Type B pancreatic cell (in vitro differentiated cells): ENCODE results near the gene ATP8B1. TPM values are rescaled to one million over a fixed set of nuclear protein-coding genes. Genes with fewer than 3 reads are reported as not detected.

ENCODE experiments used
- DNase-seq: peaks from one replicate; pipeline ENCODE4 v3.0.0; 2021; ENCODE audit warnings: mixed read lengths; ENCODE audit not compliant: unreplicated experiment; ENCODE audit errors: extremely low spot score
- H3K27ac Mint-ChIP-seq: 2 replicates; pipeline ENCODE4 v1.8.0; 2021; ENCODE audit warnings: mild to moderate bottlenecking, mixed read lengths
- H3K27me3 Mint-ChIP-seq: 2 replicates; pipeline ENCODE4 v1.8.0; 2021; ENCODE audit warnings: mixed read lengths
- H3K36me3 Mint-ChIP-seq: 2 replicates; pipeline ENCODE4 v1.8.0; 2021; ENCODE audit warnings: mixed read lengths
- H3K4me1 Mint-ChIP-seq: one replicate; pipeline ENCODE4 v1.8.0; 2021; ENCODE audit warnings: mixed read lengths; ENCODE audit not compliant: unreplicated experiment
- H3K4me3 Mint-ChIP-seq: 2 replicates; pipeline ENCODE4 v1.8.0; 2021; ENCODE audit warnings: mild to moderate bottlenecking, mixed read lengths
- H3K9me3 Mint-ChIP-seq: 2 replicates; pipeline ENCODE4 v1.8.0; 2021; ENCODE audit warnings: mixed read lengths
- total RNA-seq: library from RNA; stranded (reverse); gene quantifications from 2 replicates; pipeline ENCODE4 v1.2.1, GENCODE V29; 2021; ENCODE audit warnings: low replicate concordance
- TF ChIP-seq, protein P1 (sequence below): fragments of 200-600 bp; sonication (generic); conservative IDR thresholded peaks from 2 replicates; pipeline ENCODE4 v1.5.0; 2021; ENCODE audit warnings: antibody characterized with exemption, mild to moderate bottlenecking

Gene ATP8B1
- total RNA-seq, 1 donor from 2014 or later = 21.7 TPM

DNA sequence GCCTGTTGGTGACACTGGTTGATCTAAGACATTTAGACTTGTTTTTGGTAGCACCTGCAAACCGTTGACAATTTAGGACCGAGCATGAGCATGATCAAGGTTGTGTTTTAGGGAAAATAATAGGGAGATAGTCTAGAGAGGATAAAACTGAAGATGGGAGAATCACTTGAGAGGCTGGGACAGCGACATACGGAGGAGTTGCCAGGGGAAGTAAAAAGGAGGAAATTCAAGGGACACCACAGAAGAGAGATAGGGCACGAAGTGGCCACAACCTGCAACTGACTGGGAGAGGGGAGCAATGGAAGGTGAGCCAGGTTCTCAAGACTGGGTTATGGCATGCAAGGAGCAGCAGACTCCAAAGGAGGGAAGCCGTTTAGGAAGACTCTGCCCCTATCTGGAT is 1.4 kb upstream of the ATP8B1 start:
- no peaks in the 10 kb centered on the region for H3K9me3 Mint-ChIP-seq
- DNase-seq = no peak
- no peak overlapping the region for H3K27ac Mint-ChIP-seq
- peaks cover 4% of the 10 kb centered on the region for H3K36me3 Mint-ChIP-seq
- H3K27me3 Mint-ChIP-seq = peaks cover 57% of the 10 kb centered on the region
- TF ChIP-seq, protein P1, sequence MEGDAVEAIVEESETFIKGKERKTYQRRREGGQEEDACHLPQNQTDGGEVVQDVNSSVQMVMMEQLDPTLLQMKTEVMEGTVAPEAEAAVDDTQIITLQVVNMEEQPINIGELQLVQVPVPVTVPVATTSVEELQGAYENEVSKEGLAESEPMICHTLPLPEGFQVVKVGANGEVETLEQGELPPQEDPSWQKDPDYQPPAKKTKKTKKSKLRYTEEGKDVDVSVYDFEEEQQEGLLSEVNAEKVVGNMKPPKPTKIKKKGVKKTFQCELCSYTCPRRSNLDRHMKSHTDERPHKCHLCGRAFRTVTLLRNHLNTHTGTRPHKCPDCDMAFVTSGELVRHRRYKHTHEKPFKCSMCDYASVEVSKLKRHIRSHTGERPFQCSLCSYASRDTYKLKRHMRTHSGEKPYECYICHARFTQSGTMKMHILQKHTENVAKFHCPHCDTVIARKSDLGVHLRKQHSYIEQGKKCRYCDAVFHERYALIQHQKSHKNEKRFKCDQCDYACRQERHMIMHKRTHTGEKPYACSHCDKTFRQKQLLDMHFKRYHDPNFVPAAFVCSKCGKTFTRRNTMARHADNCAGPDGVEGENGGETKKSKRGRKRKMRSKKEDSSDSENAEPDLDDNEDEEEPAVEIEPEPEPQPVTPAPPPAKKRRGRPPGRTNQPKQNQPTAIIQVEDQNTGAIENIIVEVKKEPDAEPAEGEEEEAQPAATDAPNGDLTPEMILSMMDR = no peak
- no peaks in the 10 kb centered on the region for H3K4me1 Mint-ChIP-seq
- H3K4me3 Mint-ChIP-seq = peak overlapping the region; percentile 0

DNA sequence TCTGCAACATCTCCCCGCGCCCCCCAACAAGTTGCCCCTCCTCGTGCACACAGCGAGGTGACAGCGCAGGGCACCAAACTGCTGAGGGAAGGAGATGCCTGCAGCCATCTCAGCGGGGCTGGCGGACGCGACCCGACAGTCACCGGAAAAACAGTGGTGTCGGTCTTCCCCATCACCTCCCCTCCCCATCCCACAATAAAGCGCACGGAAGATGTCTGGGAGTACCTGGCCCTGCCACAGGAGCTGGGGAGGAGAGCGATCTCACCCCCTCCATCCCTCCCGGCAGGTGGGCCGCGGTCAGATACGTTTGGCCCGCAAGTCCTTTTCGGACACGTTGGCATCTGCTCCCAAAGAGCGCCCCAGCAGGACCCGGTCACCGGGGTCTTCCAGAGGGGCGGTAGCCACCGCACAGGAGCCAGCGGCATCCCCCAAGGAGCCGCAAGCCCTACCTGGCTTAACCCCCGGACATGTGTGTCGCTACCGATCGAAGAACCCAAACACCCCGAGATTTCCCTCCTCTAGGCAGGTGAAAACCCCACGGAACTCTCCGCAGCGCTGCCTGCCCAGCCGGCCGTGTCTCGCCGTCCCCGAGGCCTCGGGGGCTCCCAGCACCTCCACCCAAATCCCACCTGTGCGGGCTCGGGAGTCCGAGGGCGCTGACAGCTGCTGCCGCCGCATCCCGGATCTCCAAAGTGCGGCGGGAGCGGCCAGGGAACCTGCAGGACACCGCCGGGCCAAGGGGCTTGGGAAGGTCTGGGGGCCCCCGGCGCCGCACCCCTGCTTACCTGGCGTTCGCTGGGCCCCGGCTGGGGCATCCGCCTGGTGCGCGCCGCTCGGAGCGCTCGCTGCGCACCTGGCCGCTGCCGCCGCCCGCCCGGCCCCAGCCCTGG is 657 bp downstream of the ATP8B1 start:
- peak overlapping the region; percentile 91 for H3K4me3 Mint-ChIP-seq
- peaks cover 4% of the 10 kb centered on the region for H3K36me3 Mint-ChIP-seq
- H3K27ac Mint-ChIP-seq = peak overlapping the region; percentile 81
- no peak for DNase-seq
- no peaks in the 10 kb centered on the region for H3K4me1 Mint-ChIP-seq
- TF ChIP-seq, protein P1 = no peak
- no peaks in the 10 kb centered on the region for H3K9me3 Mint-ChIP-seq
- H3K27me3 Mint-ChIP-seq = peaks cover 55% of the 10 kb centered on the region

DNA sequence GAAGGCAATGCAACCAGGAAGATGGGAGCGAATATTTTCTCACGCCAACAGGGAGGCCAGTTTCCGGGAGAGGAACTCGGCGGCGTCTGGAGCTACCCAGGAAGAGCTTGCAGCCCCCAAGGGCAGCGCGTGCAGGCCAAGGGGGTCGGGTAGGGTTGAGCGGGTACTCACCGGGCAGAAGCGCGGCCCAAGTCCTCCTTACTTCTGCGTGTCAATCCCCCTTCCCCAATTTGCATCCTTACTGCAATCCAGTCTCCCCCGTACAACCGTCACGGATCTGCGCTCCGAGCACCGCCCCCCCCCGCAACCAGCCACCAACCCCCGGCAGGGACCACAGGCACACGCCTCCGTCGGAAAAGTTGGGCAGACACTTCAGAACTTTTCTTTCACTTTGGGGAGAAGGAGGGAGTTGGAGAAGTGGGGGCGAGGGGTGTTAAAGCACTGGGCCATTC is 1.3 kb downstream of the ATP8B1 start:
- DNase-seq = no peak
- peak overlapping the region; percentile 81 for H3K27ac Mint-ChIP-seq
- H3K4me1 Mint-ChIP-seq = peaks cover 5% of the 10 kb centered on the region
- TF ChIP-seq, protein P1 = no peak
- H3K4me3 Mint-ChIP-seq = peak overlapping the region; percentile 91
- H3K27me3 Mint-ChIP-seq = peaks cover 52% of the 10 kb centered on the region
- no peaks in the 10 kb centered on the region for H3K9me3 Mint-ChIP-seq
- H3K36me3 Mint-ChIP-seq = peaks cover 6% of the 10 kb centered on the region

DNA sequence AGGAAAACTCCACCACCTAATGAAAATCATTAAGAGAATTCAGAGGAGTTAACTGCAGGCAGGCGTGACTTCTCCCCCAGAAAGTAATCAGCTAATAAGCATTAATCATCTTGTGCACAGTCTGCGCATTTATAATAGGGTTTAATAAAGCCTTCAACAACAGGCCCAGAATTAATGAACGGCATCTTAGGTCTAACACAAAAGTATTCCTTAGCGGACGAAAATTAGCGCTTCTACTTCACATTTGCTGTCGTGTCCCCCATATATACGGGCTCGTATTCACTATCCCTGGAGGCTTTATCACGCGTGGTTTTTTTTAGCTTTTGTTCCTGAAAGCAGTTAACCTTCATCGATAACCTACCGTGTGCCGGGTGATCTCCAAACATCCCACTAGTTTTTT is 1.8 kb downstream of the ATP8B1 start:
- no peak for DNase-seq
- Mint-ChIP-seq H3K36me3 (peaks cover 8% of the 10 kb centered on the region), H3K27me3 (peaks cover 50% of the 10 kb centered on the region), H3K27ac (peak overlapping the region; percentile 81), H3K9me3 (no peaks in the 10 kb centered on the region), H3K4me3 (peak overlapping the region; percentile 91), H3K4me1 (peaks cover 7% of the 10 kb centered on the region)
- TF ChIP-seq, protein P1 = no peak

DNA sequence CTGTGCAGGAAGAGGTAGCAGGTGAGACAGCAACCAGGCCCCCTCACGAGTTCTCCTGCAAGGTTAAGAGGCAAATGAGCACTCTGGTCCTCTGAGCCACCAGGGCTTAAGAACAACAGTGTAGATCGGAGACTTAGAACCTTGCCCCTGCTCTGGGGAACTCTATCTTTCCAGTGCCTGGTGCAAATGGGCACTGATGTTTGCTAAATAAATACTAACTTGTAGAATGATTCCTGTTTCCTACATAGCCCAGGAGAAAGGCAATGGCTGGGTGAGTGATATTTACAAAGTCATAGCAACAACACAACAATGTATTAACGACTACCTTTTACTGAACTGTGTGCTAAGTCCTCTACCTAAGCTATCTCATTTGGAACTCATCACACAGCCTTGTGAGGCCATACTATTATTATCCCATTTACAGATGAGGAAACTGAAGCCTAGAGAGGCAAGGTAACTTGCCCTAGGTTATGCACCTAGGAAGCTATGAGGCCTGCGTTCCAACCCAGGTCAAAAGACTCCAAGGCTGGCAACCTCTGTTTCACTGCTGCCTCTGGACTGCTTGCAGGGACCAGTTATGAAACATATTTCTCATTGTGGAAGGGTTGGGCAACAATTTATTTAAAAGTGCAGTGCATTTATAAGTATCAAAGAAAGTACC is 4.3 kb downstream of the ATP8B1 start:
- no peaks in the 10 kb centered on the region for H3K9me3 Mint-ChIP-seq
- H3K36me3 Mint-ChIP-seq = peaks cover 9% of the 10 kb centered on the region
- H3K27ac Mint-ChIP-seq = no peak overlapping the region
- H3K27me3 Mint-ChIP-seq = peaks cover 33% of the 10 kb centered on the region
- DNase-seq = no peak
- TF ChIP-seq, protein P1 = no peak
- H3K4me3 Mint-ChIP-seq = no peak overlapping the region
- H3K4me1 Mint-ChIP-seq = peaks cover 10% of the 10 kb centered on the region
